OCI-LY1 (cell line): ENCODE data around the gene HDDC3.

ENCODE experiments used
- H2AFZ ChIP-seq: fragments of 200-600 bp; sonication (generic), shearing (Covaris generic); 2 replicates; pipeline ENCODE4 v1.6.0; 2014; ENCODE audit warnings: antibody characterized with exemption, mild to moderate bottlenecking, low read length
- H3F3A ChIP-seq: fragments of 200-600 bp; sonication (generic), shearing (Covaris generic); 2 replicates; pipeline ENCODE4 v1.6.0; 2014; ENCODE audit warnings: mild to moderate bottlenecking, antibody characterized with exemption, low read length, moderate library complexity; ENCODE audit not compliant: insufficient read depth
- H3K27ac ChIP-seq: fragments of 200-600 bp; sonication (generic); 2 replicates; pipeline ENCODE4 v1.5.1; 2014; ENCODE audit warnings: low read length, mixed run types, mild to moderate bottlenecking, low read depth; ENCODE audit not compliant: poor library complexity, severe bottlenecking
- H3K27me3 ChIP-seq: fragments of 200-600 bp; sonication (generic); 2 replicates; pipeline ENCODE4 v1.6.0; 2014; ENCODE audit warnings: antibody characterized with exemption, mild to moderate bottlenecking, low read length, moderate library complexity; ENCODE audit not compliant: insufficient read depth
- H3K36me3 ChIP-seq: fragments of 200-600 bp; sonication (generic); 2 replicates; pipeline ENCODE4 v1.6.1; 2014; ENCODE audit warnings: mild to moderate bottlenecking, antibody characterized with exemption, low read length, moderate library complexity, mixed read lengths; ENCODE audit not compliant: insufficient read depth
- H3K4me1 ChIP-seq: fragments of 200-600 bp; sonication (generic); 2 replicates; pipeline ENCODE4 v1.5.1; 2014; ENCODE audit warnings: mild to moderate bottlenecking, low read length, moderate library complexity; ENCODE audit not compliant: insufficient read depth, severe bottlenecking
- H3K4me2 ChIP-seq: fragments of 200-600 bp; sonication (generic), shearing (Covaris generic); 2 replicates; pipeline ENCODE4 v1.6.1; 2014; ENCODE audit warnings: low read length
- H3K4me3 ChIP-seq: fragments of 200-600 bp; sonication (generic); 2 replicates; pipeline ENCODE4 v1.5.1; 2014; ENCODE audit warnings: low read length, low read depth, mild to moderate bottlenecking, mixed read lengths; ENCODE audit not compliant: poor library complexity, severe bottlenecking
- H3K79me2 ChIP-seq: fragments of 200-600 bp; shearing (Covaris generic); 2 replicates; pipeline ENCODE4 v1.6.1; 2016; ENCODE audit warnings: mixed run types, low read length, mixed read lengths; ENCODE audit not compliant: insufficient read depth
- H3K9ac ChIP-seq: fragments of 200-600 bp; sonication (generic), shearing (Covaris generic); 2 replicates; pipeline ENCODE4 v1.6.1; 2014; ENCODE audit warnings: mild to moderate bottlenecking, low read length, mixed read lengths
- H3K9me2 ChIP-seq: fragments of 200-600 bp; sonication (generic), shearing (Covaris generic); 2 replicates; pipeline ENCODE4 v1.6.1; 2014; ENCODE audit warnings: low read depth, mild to moderate bottlenecking, low read length, mixed read lengths
- H3K9me3 ChIP-seq: fragments of 200-600 bp; shearing (Covaris generic); 2 replicates; pipeline ENCODE4 v1.6.1; 2014; ENCODE audit warnings: low read length, mixed read lengths
- H4K20me1 ChIP-seq: fragments of 200-600 bp; sonication (generic), shearing (Covaris generic); 2 replicates; pipeline ENCODE4 v1.6.0; 2016; ENCODE audit warnings: mild to moderate bottlenecking, low read length; ENCODE audit not compliant: insufficient read depth
- CTCF ChIP-seq: fragments of 200-600 bp; sonication (generic), shearing (Covaris generic); IDR thresholded peaks from 2 replicates; pipeline ENCODE4 v1.5.1; 2017; ENCODE audit warnings: mild to moderate bottlenecking, antibody characterized with exemption, low read length, moderate library complexity, mixed read lengths
- EZH2 ChIP-seq: fragments of 200-600 bp; sonication (generic), shearing (Covaris generic); IDR thresholded peaks from 2 replicates; pipeline ENCODE4 v1.8.0; 2017; ENCODE audit warnings: borderline replicate concordance, mixed run types, mild to moderate bottlenecking, antibody characterized with exemption, low read length, moderate library complexity, mixed read lengths

HDDC3 gene

DNA sequence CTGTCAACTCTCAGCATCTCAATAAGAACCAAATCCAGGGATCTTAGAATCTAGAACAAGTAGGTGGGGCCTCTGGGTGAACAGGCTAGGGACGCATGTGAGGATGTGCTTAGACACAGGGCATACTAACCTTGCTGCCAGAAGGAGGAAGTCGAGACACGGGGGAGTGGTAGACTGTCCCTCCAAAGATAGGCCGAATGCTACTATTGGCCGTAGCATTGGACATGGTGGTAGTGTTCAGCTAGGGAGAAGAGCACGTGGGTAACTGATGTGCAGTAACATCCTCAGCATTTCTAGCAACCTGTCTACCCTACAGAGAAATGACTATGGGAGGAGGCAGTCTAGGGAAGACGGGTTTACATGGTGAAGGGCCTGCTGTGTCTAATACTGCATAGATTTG lies 37.9 kb upstream of the HDDC3 start:
- no peaks in the 10 kb centered on the region for H3K9me2 ChIP-seq
- no peaks in the 10 kb centered on the region for H3F3A ChIP-seq
- no peak overlapping the region for H2AFZ ChIP-seq
- no peak overlapping the region for H3K4me3 ChIP-seq
- no peak overlapping the region for H3K9ac ChIP-seq
- H3K9me3 ChIP-seq: no peaks in the 10 kb centered on the region
- H4K20me1 ChIP-seq: no peaks in the 10 kb centered on the region
- no peak overlapping the region for H3K4me2 ChIP-seq
- no peaks in the 10 kb centered on the region for H3K4me1 ChIP-seq
- no peaks in the 10 kb centered on the region for H3K79me2 ChIP-seq
- no peaks in the 10 kb centered on the region for H3K27me3 ChIP-seq
- H3K27ac ChIP-seq: no peak overlapping the region
- TF ChIP-seq CTCF (no peak), EZH2 (no peak)
- H3K36me3 ChIP-seq: peaks cover 88% of the 10 kb centered on the region

DNA sequence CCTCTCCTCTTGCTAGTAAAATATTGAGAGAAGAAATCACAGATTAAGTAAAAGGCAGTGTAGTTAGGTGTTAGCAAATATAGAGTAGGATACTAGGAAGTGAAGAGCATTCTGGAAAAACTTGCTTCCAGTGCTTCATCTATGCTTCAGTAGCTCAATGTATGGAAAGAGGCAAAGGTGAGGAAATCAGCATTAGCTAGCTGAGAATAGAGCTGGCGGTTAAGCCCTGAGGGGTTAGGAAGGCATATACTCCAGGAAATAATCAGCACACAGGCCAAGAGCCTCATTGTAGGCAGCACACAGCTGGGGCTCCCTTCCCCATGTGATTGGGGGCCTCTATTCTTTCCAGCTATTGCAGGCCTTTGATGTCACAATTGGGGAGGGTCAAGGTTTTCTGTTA lies 36.1 kb upstream of the HDDC3 start:
- TF ChIP-seq CTCF (no peak), EZH2 (no peak)
- no peak overlapping the region for H2AFZ ChIP-seq

GRCh38 chr15:90967206-90967605 lies 34.9 kb upstream of the HDDC3 start:
- Histone ChIP-seq H3K4me3 (no peak overlapping the region), H3K27me3 (no peaks in the 10 kb centered on the region), H3K9me2 (no peaks in the 10 kb centered on the region), H4K20me1 (no peaks in the 10 kb centered on the region), H3K4me1 (no peaks in the 10 kb centered on the region), H3K27ac (no peak overlapping the region), H3K36me3 (peaks cover 87% of the 10 kb centered on the region), H3K9me3 (no peaks in the 10 kb centered on the region), H3F3A (no peaks in the 10 kb centered on the region), H3K9ac (no peak overlapping the region), H3K4me2 (no peak overlapping the region), H3K79me2 (no peaks in the 10 kb centered on the region), H2AFZ (no peak overlapping the region)
- TF ChIP-seq EZH2 (no peak), CTCF (no peak)

More for the DNA sequence above, 36.1 kb upstream of the HDDC3 start:
- no peaks in the 10 kb centered on the region for H3K4me1 ChIP-seq
- H3F3A ChIP-seq: no peaks in the 10 kb centered on the region
- H3K79me2 ChIP-seq: no peaks in the 10 kb centered on the region
- H3K27ac ChIP-seq: no peak overlapping the region
- no peak overlapping the region for H3K4me2 ChIP-seq
- H3K27me3 ChIP-seq: no peaks in the 10 kb centered on the region
- H4K20me1 ChIP-seq: no peaks in the 10 kb centered on the region
- peaks cover 86% of the 10 kb centered on the region for H3K36me3 ChIP-seq
- no peak overlapping the region for H3K9ac ChIP-seq
- no peak overlapping the region for H3K4me3 ChIP-seq
- no peaks in the 10 kb centered on the region for H3K9me2 ChIP-seq
- no peaks in the 10 kb centered on the region for H3K9me3 ChIP-seq
